GM19025 (cell line): ENCODE measurements around the gene ARRDC1.
"Not testable (repeated sequence)": the region's sequence is repeated elsewhere in the genome, so short reads cannot be mapped to it uniquely, and the experiment has no call there.

Experiments
- ATAC-seq: cut with Tn5 transposase; IDR thresholded peaks from one replicate; pipeline ENCODE4 v1.9.1; 2021; ENCODE audit warnings: mild to moderate bottlenecking, low read depth, moderate library complexity; ENCODE audit not compliant: unreplicated experiment

ARRDC1 gene

DNA sequence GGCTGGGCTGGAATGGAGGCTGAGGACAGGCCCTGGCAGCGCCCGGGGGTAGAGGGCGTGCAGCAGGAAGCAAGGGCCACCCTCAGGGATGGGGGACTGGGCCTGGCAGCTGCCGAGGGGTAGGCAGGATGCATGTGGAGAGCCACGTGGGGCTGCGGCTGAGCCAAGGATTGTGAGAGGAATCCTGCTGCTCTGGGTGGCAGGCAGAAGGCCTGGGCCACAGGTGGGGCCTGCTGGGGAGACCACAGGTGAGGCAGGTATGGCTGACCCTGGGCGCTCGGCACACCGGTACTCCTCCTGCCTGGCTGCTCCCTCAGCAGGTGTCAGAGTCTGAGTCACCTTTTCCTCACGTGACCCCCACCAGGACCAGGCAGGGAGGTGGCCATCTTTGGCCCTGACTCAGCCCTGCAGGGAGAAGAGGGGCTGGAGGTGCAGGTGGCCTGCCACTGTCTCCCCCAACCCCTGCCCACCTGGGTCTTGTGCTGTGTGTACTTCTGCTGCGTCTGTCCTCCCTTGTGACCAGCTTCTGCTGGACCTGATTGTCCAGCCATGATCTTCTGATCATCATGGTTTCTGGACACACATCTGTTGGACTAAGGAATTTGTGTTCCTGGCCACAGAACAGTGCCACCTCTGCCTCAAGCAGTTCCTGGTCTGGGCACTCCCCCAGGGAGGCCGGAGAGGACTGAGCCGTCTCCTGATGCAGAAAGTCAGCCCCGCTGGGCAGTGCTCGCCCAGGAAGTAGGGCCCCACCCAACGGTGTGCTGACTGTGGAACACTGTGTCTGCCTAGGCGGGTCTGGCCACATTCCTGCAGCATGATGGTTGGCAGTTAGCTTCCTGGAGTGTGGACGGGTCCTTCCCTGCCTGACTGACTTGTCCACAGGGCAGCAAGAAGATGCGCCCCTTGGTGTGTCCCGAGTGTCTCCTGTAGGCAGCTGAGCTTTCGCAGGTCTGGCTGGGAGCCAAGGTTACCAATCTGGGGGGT lies 6.4 kb downstream of the ARRDC1 start:
- ATAC-seq, result no peak

- no peak for ATAC-seq
These were observed 7.3 kb downstream of the ARRDC1 start for GRCh38 chr9:137612741-137613142.

DNA sequence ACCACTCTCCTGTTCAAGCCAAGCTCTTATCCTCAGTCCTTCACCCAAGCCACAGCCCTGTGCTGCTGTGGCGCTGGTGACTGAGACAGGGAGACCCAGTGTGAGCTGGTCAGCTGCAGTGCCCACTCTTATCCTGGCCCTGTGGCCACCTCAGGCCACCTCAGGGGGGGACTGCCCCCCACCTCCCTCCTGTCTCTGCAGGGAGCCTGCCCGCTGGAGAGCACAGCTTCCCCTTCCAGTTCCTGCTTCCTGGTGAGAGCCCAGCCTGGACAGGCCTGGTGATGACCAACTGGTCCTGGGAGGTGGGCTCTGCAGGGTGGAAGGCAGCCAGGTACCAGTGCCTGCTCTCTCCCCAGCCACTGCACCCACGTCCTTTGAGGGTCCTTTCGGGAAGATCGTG lies 7.8 kb downstream of the ARRDC1 start:
- ATAC-seq, result no peak

- ATAC-seq, result no peak
These were observed 8.4 kb downstream of the ARRDC1 start for GRCh38 chr9:137613738-137614523.

DNA sequence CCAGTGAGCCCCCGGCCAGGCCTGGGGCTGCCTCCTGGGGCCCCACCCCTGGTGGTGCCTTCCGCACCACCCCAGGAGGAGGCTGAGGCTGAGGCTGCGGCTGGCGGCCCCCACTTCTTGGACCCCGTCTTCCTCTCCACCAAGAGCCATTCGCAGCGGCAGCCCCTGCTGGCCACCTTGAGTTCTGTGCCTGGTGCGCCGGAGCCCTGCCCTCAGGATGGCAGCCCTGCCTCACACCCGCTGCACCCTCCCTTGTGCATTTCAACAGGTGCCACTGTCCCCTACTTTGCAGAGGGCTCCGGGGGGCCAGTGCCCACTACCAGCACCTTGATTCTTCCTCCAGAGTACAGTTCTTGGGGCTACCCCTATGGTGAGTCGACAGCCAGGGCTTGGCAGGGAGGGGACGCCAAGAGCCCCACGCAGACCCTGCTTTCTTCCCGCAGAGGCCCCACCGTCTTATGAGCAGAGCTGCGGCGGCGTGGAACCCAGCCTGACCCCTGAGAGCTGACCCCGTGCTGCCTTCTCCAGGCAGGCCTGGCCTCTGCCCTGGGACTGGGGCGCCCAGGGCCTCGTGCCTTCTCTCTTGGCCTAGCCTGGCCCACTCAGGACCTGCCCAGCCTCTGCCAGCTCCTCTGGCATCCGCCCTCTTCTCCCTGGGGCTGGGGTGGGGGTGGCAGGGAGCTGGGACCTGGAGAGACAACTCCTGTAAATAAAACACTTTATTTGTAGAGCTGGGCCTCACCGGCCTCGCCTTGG lies 9.3 kb downstream of the ARRDC1 start:
- no peak for ATAC-seq

DNA sequence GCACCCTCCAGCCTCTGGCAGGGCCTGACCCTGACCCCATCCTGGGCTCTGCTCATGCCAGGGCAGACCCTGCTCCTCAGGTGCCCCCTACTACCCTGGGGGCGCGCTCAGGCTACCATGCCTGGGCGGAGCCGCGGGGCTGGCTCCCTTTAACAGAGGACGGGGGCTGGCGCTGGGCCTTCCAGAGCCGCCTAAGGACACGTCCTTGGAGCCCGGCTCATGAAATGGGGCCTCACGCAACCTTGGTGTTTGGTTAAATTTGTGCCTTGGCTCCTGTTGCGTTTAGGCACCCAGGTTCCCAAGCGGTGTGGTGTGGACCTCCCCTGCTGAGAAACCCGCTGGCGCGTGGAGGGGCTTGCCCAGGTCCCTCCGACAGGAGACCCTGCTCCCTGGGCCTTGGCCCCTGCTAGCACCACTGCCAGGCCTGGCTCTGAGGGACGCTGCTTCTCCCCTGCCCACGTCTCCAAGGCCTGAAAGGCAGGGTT lies 9.9 kb downstream of the ARRDC1 start:
- no peak for ATAC-seq

- ATAC-seq, result peak; percentile 64
These were observed 12.9 kb downstream of the ARRDC1 start, which contains the start of gene EHMT1 for GRCh38 chr9:137618105-137619067. Gene EHMT1, plus strand, starts transcription at chr9:137619005. Its CDS starts 24 bp downstream, at chr9:137619029.

DNA sequence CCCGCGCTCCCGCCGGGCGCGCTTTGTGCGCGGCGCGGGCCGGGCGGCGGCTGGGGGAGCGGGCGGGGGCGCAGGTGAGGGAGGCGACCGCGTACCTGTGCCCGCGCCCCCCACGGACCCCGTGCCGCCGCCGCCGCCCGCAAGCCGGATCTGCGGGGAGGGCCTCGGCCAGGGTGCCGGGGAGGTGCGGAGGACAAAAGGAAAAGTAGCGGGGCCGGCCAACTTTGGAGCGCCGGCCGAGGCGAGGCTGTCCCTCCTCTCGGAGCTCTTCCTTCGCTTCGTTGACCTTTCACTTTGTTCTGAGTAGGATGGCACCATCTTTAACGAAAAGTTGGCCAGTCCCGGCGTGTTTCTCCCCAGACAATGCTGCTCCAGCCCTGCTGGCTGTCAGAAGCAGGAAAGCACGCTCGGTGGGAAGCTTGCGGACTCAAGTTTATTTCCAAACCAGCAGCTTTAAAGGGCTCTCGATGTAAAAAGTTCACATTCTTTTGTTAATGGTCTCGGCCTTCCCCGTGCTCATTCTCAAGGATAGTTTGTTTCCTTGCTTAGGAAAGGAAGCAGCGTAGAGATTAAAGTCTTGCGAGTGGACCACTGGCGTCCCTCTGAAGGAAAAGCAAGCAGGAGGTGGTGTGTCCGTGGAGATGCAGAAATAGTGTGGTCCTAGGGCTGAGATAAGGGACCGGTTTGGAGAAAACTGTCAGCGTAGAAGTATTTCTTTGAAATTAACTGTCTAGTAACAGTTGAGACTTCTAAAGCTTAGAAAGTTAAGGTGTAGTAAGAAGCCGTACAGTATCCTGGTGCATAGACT lies 14.0 kb downstream of the ARRDC1 start:
- peak; percentile 17 for ATAC-seq

DNA sequence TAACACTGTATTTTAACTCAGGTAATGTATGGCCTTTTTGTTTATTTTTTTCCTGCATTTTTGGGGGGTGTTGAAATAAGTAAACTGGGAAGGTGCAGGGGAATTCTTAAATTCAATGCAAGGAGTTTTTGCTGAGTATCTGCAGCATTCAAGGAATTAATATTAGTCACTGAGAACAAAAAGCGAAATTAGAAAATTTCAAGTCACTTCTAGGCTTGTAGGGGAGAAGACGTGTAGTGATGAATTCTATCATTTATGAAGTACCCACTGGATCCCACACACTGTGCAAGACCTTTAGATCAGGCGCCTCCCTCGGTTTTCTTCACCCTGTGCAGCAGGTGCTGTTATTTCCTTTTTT lies 14.5 kb downstream of the ARRDC1 start:
- ATAC-seq, result no peak

GRCh38 chr9:137620581-137620980 lies 15.1 kb downstream of the ARRDC1 start:
- no peak for ATAC-seq

- ATAC-seq, result no peak
These were observed 15.8 kb downstream of the ARRDC1 start for GRCh38 chr9:137621131-137621757.

- ATAC-seq, result not testable (repeated sequence)
These were observed 16.7 kb downstream of the ARRDC1 start for GRCh38 chr9:137622211-137622610.

GRCh38 chr9:137626464-137626863 lies 21.0 kb downstream of the ARRDC1 start:
- no peak for ATAC-seq

GRCh38 chr9:137627406-137627805 lies 21.9 kb downstream of the ARRDC1 start:
- not testable (repeated sequence) for ATAC-seq

DNA sequence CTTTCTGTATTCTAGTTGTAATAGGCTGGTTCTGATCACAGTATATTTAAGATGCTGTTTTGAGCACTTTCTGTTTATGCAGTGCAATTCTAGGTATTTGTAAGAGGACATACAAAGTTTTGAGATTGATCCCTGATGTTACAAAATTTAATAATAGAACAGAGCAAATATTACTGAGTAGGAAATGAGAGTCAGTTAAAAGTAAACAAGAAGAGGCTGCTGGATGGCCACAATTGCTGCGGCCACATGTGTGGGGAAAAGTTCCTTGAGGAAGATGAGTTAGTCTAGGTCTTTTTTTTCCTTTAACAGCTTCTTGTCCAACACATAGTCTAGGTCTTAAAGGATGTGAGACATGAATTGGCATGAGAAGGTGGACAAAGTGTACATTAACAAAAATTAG lies 24.6 kb downstream of the ARRDC1 start:
- no peak for ATAC-seq

GRCh38 chr9:137630679-137631078 lies 25.2 kb downstream of the ARRDC1 start:
- no peak for ATAC-seq

GRCh38 chr9:137631345-137632229 lies 26.1 kb downstream of the ARRDC1 start:
- no peak for ATAC-seq
